SK-N-SH treated with all-trans-retinoic acid at 6 μM for 48 hours (cell line): Measurements from ENCODE around the gene MAN1A1.

Source experiments
- ATAC-seq: fragments of 200-7000 bp; cut with Tn5 transposase; 3 replicates; pipeline ENCODE4 v1.9.1; 2020; ENCODE audit warnings: mild to moderate bottlenecking, moderate library complexity
- ARNTL ChIP-seq: fragments of 450-650 bp; formaldehyde crosslinking; IDR thresholded peaks from 2 replicates; pipeline ENCODE4 v1.5.0; 2020; ENCODE audit warnings: low read depth, mild to moderate bottlenecking, moderate library complexity, borderline replicate concordance
- BACH2 ChIP-seq: fragments of 250-450 bp; sonication (Bioruptor Pico); IDR thresholded peaks from 2 replicates; pipeline ENCODE4 v1.9.0; 2021; ENCODE audit warnings: mild to moderate bottlenecking, borderline replicate concordance
- ESRRG ChIP-seq: fragments of 250-450 bp; sonication (Bioruptor Pico); IDR thresholded peaks from 2 replicates; pipeline ENCODE4 v1.6.1; 2021; ENCODE audit warnings: mild to moderate bottlenecking
- GLIS3 ChIP-seq: fragments of 250-450 bp; sonication (Bioruptor Pico); IDR thresholded peaks from 2 replicates; pipeline ENCODE4 v1.5.0; 2020; ENCODE audit warnings: mild to moderate bottlenecking, moderate library complexity
- OSR1 ChIP-seq: fragments of 250-450 bp; sonication (Bioruptor Pico); IDR thresholded peaks from 2 replicates; pipeline ENCODE4 v1.8.0; 2022; ENCODE audit warnings: moderate library complexity, mild to moderate bottlenecking, inconsistent platforms
- PPARA ChIP-seq: fragments of 250-450 bp; sonication (Bioruptor Pico); IDR thresholded peaks from 2 replicates; pipeline ENCODE4 v1.5.0; 2020; ENCODE audit warnings: mild to moderate bottlenecking, borderline replicate concordance
- RARB ChIP-seq: fragments of 250-450 bp; sonication (Bioruptor Pico); IDR thresholded peaks from 2 replicates; pipeline ENCODE4 v1.8.0; 2021; ENCODE audit warnings: mild to moderate bottlenecking, moderate library complexity
- SNAI2 ChIP-seq: fragments of 250-450 bp; sonication (Bioruptor Pico); IDR thresholded peaks from 2 replicates; pipeline ENCODE4 v1.5.0; 2020; ENCODE audit warnings: mild to moderate bottlenecking, moderate library complexity
- TCF4 ChIP-seq: fragments of 250-450 bp; sonication (Bioruptor Pico); IDR thresholded peaks from 2 replicates; pipeline ENCODE4 v1.8.0; 2021; ENCODE audit warnings: mild to moderate bottlenecking, moderate library complexity, borderline replicate concordance
- TOX ChIP-seq: fragments of 250-450 bp; sonication (Bioruptor Pico); IDR thresholded peaks from 2 replicates; pipeline ENCODE4 v1.8.0; 2021; ENCODE audit warnings: mild to moderate bottlenecking, moderate library complexity, borderline replicate concordance
- ZC3H10 ChIP-seq: fragments of 250-450 bp; sonication (Bioruptor Pico); IDR thresholded peaks from 2 replicates; pipeline ENCODE4 v1.5.1; 2021; ENCODE audit warnings: mild to moderate bottlenecking, moderate library complexity
- ZFP30 ChIP-seq: fragments of 450-650 bp; formaldehyde crosslinking; IDR thresholded peaks from 2 replicates; pipeline ENCODE4 v1.5.0; 2022; ENCODE audit warnings: mild to moderate bottlenecking, moderate library complexity
- ZNF565 ChIP-seq: fragments of 450-650 bp; formaldehyde crosslinking; conservative IDR thresholded peaks from 2 replicates; pipeline ENCODE4 v1.5.0; 2020; ENCODE audit warnings: low read depth, mild to moderate bottlenecking, moderate library complexity
- ZNF70 ChIP-seq: fragments of 450-650 bp; formaldehyde crosslinking; IDR thresholded peaks from 2 replicates; pipeline ENCODE4 v1.5.0; 2020; ENCODE audit warnings: mild to moderate bottlenecking, moderate library complexity
- ZNF8 ChIP-seq: fragments of 450-650 bp; formaldehyde crosslinking; IDR thresholded peaks from 2 replicates; pipeline ENCODE4 v1.5.0; 2020; ENCODE audit warnings: mild to moderate bottlenecking, moderate library complexity
- TF ChIP-seq, protein P1 (sequence below): fragments of 250-450 bp; sonication (Bioruptor Pico); IDR thresholded peaks from 2 replicates; pipeline ENCODE4 v1.8.0; 2020; ENCODE audit warnings: mild to moderate bottlenecking, moderate library complexity, borderline replicate concordance
- TF ChIP-seq, protein P2 (sequence below): fragments of 250-450 bp; sonication (Bioruptor Pico); IDR thresholded peaks from 2 replicates; pipeline ENCODE4 v1.5.0; 2020; ENCODE audit warnings: mild to moderate bottlenecking, moderate library complexity
- TF ChIP-seq, protein P3 (sequence below): fragments of 250-450 bp; sonication (Bioruptor Pico); IDR thresholded peaks from 2 replicates; pipeline ENCODE4 v1.8.0; 2021; ENCODE audit warnings: low read depth, mild to moderate bottlenecking, moderate library complexity, borderline replicate concordance
- TF ChIP-seq, protein P4 (sequence below): fragments of 250-450 bp; sonication (Bioruptor Pico); IDR thresholded peaks from 2 replicates; pipeline ENCODE4 v1.5.1; 2020; ENCODE audit warnings: low read depth, mild to moderate bottlenecking, moderate library complexity

Gene MAN1A1

DNA sequence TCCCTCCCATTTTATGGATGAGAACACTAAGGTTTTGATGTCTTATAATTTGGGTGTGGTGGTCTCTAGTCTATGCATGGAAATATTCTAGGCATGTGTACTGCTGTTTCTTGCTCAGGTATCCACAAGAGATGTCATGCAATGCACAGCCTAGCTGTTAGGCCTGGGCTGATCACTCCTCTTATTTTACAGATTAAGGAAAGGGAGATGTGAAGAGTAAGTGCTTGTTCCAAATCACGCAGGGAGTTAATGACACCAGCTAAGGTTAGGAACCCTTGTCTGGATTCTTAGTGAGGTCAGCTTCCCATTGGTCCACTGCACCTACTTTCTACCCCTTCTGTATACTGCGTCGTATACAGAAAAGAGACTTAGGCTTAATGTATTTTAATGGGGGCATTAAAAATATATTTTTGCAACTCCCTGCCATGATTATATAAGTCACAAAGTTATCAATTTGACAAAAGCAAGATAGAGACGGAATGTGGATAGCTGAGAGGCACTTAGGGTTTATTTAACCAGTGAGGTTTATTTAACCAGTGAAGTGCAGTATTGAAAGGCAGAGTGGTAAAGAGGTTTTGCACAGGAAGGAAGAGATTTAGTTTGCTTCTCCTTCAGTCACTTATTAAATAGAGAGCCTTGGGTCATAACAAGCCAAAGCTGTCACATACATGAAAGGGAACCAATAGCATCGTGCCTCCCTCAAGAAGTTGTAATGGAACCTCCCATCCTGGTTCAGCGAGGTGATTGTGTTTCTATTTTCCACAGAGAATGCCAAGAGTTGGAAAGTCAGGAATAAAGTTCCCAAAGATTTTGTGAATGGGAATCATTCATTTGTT is 176.1 kb downstream of the MAN1A1 start:
- no peak for ATAC-seq
- TF ChIP-seq BACH2 (CRISPR knock-in tag) = no peak
- no peak for TF ChIP-seq ZNF70 (CRISPR knock-in tag)
- TF ChIP-seq ESRRG (CRISPR knock-in tag) = no peak
- no peak for TF ChIP-seq GLIS3 (CRISPR knock-in tag)
- no peak for TF ChIP-seq TCF4 (CRISPR knock-in tag)
- TF ChIP-seq RARB (CRISPR knock-in tag) = no peak
- TF ChIP-seq ARNTL = no peak
- no peak for TF ChIP-seq ZFP30 (CRISPR knock-in tag)
- TF ChIP-seq ZNF8 = no peak
- TF ChIP-seq, protein P1, sequence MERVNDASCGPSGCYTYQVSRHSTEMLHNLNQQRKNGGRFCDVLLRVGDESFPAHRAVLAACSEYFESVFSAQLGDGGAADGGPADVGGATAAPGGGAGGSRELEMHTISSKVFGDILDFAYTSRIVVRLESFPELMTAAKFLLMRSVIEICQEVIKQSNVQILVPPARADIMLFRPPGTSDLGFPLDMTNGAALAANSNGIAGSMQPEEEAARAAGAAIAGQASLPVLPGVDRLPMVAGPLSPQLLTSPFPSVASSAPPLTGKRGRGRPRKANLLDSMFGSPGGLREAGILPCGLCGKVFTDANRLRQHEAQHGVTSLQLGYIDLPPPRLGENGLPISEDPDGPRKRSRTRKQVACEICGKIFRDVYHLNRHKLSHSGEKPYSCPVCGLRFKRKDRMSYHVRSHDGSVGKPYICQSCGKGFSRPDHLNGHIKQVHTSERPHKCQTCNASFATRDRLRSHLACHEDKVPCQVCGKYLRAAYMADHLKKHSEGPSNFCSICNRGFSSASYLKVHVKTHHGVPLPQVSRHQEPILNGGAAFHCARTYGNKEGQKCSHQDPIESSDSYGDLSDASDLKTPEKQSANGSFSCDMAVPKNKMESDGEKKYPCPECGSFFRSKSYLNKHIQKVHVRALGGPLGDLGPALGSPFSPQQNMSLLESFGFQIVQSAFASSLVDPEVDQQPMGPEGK (CRISPR knock-in tag) = no peak
- no peak for TF ChIP-seq ZC3H10 (CRISPR knock-in tag)
- TF ChIP-seq OSR1 (CRISPR knock-in tag) = no peak
- no peak for TF ChIP-seq TOX
- TF ChIP-seq, protein P2, sequence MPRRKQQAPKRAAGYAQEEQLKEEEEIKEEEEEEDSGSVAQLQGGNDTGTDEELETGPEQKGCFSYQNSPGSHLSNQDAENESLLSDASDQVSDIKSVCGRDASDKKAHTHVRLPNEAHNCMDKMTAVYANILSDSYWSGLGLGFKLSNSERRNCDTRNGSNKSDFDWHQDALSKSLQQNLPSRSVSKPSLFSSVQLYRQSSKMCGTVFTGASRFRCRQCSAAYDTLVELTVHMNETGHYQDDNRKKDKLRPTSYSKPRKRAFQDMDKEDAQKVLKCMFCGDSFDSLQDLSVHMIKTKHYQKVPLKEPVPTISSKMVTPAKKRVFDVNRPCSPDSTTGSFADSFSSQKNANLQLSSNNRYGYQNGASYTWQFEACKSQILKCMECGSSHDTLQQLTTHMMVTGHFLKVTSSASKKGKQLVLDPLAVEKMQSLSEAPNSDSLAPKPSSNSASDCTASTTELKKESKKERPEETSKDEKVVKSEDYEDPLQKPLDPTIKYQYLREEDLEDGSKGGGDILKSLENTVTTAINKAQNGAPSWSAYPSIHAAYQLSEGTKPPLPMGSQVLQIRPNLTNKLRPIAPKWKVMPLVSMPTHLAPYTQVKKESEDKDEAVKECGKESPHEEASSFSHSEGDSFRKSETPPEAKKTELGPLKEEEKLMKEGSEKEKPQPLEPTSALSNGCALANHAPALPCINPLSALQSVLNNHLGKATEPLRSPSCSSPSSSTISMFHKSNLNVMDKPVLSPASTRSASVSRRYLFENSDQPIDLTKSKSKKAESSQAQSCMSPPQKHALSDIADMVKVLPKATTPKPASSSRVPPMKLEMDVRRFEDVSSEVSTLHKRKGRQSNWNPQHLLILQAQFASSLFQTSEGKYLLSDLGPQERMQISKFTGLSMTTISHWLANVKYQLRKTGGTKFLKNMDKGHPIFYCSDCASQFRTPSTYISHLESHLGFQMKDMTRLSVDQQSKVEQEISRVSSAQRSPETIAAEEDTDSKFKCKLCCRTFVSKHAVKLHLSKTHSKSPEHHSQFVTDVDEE (CRISPR knock-in tag) = no peak

DNA sequence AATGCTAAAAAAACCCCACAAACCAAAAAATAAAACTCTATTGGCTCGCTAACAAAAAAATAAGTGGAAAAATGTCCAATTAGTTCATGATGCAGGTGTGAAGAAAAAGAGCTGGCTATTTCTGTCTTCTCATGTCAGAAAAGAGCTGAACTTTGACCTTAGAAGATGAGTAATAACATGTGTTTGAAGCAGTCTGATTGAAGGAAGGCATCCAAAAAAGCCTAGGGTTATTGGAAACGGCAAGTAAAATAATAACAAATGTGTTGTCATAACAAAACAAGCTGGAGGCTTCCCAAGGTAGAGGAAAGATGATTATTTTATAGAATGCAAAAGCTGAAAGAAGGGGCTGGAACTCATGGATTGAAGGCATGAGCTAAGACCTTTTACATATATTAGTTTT is 176.7 kb downstream of the MAN1A1 start:
- TF ChIP-seq, protein P1 (CRISPR knock-in tag) = no peak
- TF ChIP-seq GLIS3 (CRISPR knock-in tag) (no peak), ZNF70 (CRISPR knock-in tag) (no peak), PPARA (CRISPR knock-in tag) (no peak), ESRRG (CRISPR knock-in tag) (no peak), ZNF565 (no peak), TOX (no peak), RARB (CRISPR knock-in tag) (no peak), ZNF8 (no peak), ZFP30 (CRISPR knock-in tag) (no peak), ARNTL (no peak), TCF4 (CRISPR knock-in tag) (no peak), SNAI2 (no peak)
- TF ChIP-seq, protein P3, sequence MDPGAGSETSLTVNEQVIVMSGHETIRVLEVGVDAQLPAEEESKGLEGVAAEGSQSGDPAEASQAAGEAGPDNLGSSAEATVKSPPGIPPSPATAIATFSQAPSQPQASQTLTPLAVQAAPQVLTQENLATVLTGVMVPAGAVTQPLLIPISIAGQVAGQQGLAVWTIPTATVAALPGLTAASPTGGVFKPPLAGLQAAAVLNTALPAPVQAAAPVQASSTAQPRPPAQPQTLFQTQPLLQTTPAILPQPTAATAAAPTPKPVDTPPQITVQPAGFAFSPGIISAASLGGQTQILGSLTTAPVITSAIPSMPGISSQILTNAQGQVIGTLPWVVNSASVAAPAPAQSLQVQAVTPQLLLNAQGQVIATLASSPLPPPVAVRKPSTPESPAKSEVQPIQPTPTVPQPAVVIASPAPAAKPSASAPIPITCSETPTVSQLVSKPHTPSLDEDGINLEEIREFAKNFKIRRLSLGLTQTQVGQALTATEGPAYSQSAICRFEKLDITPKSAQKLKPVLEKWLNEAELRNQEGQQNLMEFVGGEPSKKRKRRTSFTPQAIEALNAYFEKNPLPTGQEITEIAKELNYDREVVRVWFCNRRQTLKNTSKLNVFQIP = no peak
- TF ChIP-seq, protein P4, sequence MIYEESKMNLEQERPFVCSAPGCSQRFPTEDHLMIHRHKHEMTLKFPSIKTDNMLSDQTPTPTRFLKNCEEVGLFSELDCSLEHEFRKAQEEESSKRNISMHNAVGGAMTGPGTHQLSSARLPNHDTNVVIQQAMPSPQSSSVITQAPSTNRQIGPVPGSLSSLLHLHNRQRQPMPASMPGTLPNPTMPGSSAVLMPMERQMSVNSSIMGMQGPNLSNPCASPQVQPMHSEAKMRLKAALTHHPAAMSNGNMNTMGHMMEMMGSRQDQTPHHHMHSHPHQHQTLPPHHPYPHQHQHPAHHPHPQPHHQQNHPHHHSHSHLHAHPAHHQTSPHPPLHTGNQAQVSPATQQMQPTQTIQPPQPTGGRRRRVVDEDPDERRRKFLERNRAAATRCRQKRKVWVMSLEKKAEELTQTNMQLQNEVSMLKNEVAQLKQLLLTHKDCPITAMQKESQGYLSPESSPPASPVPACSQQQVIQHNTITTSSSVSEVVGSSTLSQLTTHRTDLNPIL (CRISPR knock-in tag) = no peak

More for the DNA sequence above, 176.7 kb downstream of the MAN1A1 start:
- ATAC-seq = no peak
